Measurements from ENCODE around the gene SLC39A8.

The SLC39A8 gene

GRCh38 chr4:102263024-102263787 lies 82.1 kb downstream of the SLC39A8 start:
- ChIA-PET POLR2A (no interaction called here), CTCF (interaction anchor here (0.6 to 1.5 kb wide), 3 partner anchors 9 to 1038 kb away, joined by 3 to 5 read pairs (median 3); no protein-coding TSS in a partner anchor)
- Histone ChIP-seq H3K4me3 (ENCODE audit: low read depth, low read length) (no peak overlapping the region), H3K36me3 (ENCODE audit: control insufficient read depth in 2 of 2, insufficient read depth in 1 of 2, low read length in 2 of 2) (no peaks in the 10 kb centered on the region), H3K4me1 (ENCODE audit: control insufficient read depth, insufficient read depth, low read length) (no peaks in the 10 kb centered on the region), H3K9me3 (ENCODE audit: control insufficient read depth, insufficient read depth, low read depth, low read length) (no peaks in the 10 kb centered on the region), H3K27ac (ENCODE audit: extremely low read depth, low read depth, low read length) (no peak overlapping the region)
- TF ChIP-seq ZNF660 (tag by site-specific recombination; IDR thresholded peaks at IDR 0.05) (no peak), PRDM1 (tag by site-specific recombination; IDR thresholded peaks at IDR 0.05) (peak; percentile 41; the same call in 1 of the 2 replicates), ZNF654 (tag by site-specific recombination; IDR thresholded peaks at IDR 0.05; ENCODE audit: low read depth) (peak; percentile 64)

- Histone ChIP-seq H3K36me3 (ENCODE audit: control insufficient read depth in 2 of 2, insufficient read depth in 1 of 2, low read length in 2 of 2) (no peaks in the 10 kb centered on the region), H3K4me1 (ENCODE audit: control insufficient read depth, insufficient read depth, low read length) (peaks cover 2% of the 10 kb centered on the region; the same call in 1 of the 2 replicates), H3K4me3 (ENCODE audit: low read depth, low read length) (no peak overlapping the region), H3K9me3 (ENCODE audit: control insufficient read depth, insufficient read depth, low read depth, low read length) (no peaks in the 10 kb centered on the region), H3K27ac (ENCODE audit: extremely low read depth, low read depth, low read length) (no peak overlapping the region)
- TF ChIP-seq ZNF221 (tag by site-specific recombination; IDR thresholded peaks at IDR 0.05; ENCODE audit: borderline replicate concordance) (no peak), ZBTB7A (tag by site-specific recombination; IDR thresholded peaks at IDR 0.05; ENCODE audit: low read depth) (no peak), ZNF544 (tag by site-specific recombination; IDR thresholded peaks at IDR 0.05) (no peak), REPIN1 (tag by site-specific recombination; IDR thresholded peaks at IDR 0.05; ENCODE audit: low read depth) (no peak), ZIC2 (tag by site-specific recombination; IDR thresholded peaks at IDR 0.05) (no peak), MZF1 (tag by site-specific recombination; IDR thresholded peaks at IDR 0.05; ENCODE audit: borderline replicate concordance) (no peak), ZNF302 (tag by site-specific recombination; IDR thresholded peaks at IDR 0.05; ENCODE audit: low read depth) (no peak), ZSCAN30 (tag by site-specific recombination; IDR thresholded peaks at IDR 0.05) (no peak), ZNF423 (tag by site-specific recombination; IDR thresholded peaks at IDR 0.05) (no peak), HOXA7 (CRISPR knock-in tag; IDR thresholded peaks at IDR 0.05; ENCODE audit: borderline replicate concordance) (no peak), SP2 (tag by site-specific recombination; IDR thresholded peaks at IDR 0.05) (no peak)
- ChIA-PET POLR2A (no interaction called here), CTCF (interaction anchor here (0.6 to 0.7 kb wide), 2 partner anchors 14 to 134 kb away, joined by 3 to 4 read pairs; no protein-coding TSS in a partner anchor)
Observed at GRCh38 chr4:102259702-102260101, 85.6 kb downstream of the SLC39A8 start.

- ChIA-PET POLR2A (no interaction called here), CTCF (interaction anchor here (0.5 to 0.7 kb wide), 2 partner anchors 14 to 748 kb away, joined by 3 read pairs; no protein-coding TSS in a partner anchor)
- H3K27ac ChIP-seq (ENCODE audit: extremely low read depth, low read depth, low read length), result no peak overlapping the region
- no peak overlapping the region for H3K4me3 ChIP-seq (ENCODE audit: low read depth, low read length)
- no peaks in the 10 kb centered on the region for H3K9me3 ChIP-seq (ENCODE audit: control insufficient read depth, insufficient read depth, low read depth, low read length)
- H3K36me3 ChIP-seq (ENCODE audit: control insufficient read depth in 2 of 2, insufficient read depth in 1 of 2, low read length in 2 of 2), result no peaks in the 10 kb centered on the region
- peaks cover 2% of the 10 kb centered on the region; the same call in 1 of the 2 replicates for H3K4me1 ChIP-seq (ENCODE audit: control insufficient read depth, insufficient read depth, low read length)
- TF ChIP-seq PRDM6 (tag by site-specific recombination; IDR thresholded peaks at IDR 0.05) (no peak), GLIS1 (tag by site-specific recombination; IDR thresholded peaks at IDR 0.05) (peak; percentile 82), ZBTB49 (tag by site-specific recombination; IDR thresholded peaks at IDR 0.05; ENCODE audit: low read depth) (no peak)
Observed at GRCh38 chr4:102259081-102259480, 86.2 kb downstream of the SLC39A8 start.
